DMS79 treated with DMSO at 0.1 percent for 48 hours (cell line): ENCODE results near the gene BIVM.

Source experiments
- DNase-seq: peaks from one replicate; lab custom pipeline; 2025; lab: John Stamatoyannopoulos, UW

BIVM gene

GRCh38 chr13:102881819-102882686, 83.1 kb downstream of the BIVM start:
- DNase-seq, result no peak
